Neural progenitor cell (in vitro differentiated cells): ENCODE results near the gene FLCN.

ENCODE experiments used
- EZH2 ChIP-seq: fragments of 200-600 bp; sonication (generic); IDR thresholded peaks from 2 replicates; pipeline ENCODE4 v1.6.1; 2017; ENCODE audit warnings: antibody characterized with exemption, mild to moderate bottlenecking, moderate library complexity
- TF ChIP-seq, protein P1 (sequence below): fragments of 200-600 bp; sonication (generic); IDR thresholded peaks from 2 replicates; pipeline ENCODE4 v1.5.1; 2017; ENCODE audit warnings: antibody characterized with exemption, mild to moderate bottlenecking

GRCh38 chr17:17235212-17236174 lies 1.5 kb downstream of the FLCN start:
- TF ChIP-seq, protein P1, sequence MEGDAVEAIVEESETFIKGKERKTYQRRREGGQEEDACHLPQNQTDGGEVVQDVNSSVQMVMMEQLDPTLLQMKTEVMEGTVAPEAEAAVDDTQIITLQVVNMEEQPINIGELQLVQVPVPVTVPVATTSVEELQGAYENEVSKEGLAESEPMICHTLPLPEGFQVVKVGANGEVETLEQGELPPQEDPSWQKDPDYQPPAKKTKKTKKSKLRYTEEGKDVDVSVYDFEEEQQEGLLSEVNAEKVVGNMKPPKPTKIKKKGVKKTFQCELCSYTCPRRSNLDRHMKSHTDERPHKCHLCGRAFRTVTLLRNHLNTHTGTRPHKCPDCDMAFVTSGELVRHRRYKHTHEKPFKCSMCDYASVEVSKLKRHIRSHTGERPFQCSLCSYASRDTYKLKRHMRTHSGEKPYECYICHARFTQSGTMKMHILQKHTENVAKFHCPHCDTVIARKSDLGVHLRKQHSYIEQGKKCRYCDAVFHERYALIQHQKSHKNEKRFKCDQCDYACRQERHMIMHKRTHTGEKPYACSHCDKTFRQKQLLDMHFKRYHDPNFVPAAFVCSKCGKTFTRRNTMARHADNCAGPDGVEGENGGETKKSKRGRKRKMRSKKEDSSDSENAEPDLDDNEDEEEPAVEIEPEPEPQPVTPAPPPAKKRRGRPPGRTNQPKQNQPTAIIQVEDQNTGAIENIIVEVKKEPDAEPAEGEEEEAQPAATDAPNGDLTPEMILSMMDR: no peak
- TF ChIP-seq EZH2: no peak
